DMS 273 (cell line): ENCODE measurements around the gene KRTAP5-6.

Experiments used
- DNase-seq: peaks from one replicate; lab custom pipeline; 2025; ENCODE audit not compliant: unreplicated experiment; lab: John Stamatoyannopoulos, UW

KRTAP5-6 gene

DNA sequence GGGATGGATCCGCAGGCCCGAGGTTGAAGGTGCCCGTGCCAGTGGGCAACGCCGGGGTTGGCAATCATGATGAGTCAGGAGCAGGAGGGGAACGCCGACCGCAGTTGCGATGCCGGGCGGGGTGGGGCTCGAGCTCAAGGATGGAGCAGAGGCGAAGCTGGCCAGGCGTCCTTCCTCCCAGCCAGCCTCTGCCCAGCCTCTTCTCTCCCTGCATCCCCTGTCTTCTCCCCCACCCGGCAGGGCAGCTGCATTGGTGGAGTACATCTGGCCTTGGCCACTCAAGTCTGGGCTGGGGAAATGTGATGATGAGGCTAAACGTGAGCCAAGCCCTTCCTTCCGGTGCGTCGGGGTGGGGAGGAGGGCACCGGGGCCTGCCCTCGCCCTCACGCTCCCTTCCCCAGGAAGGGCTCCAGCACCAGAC, 49.5 kb downstream of the KRTAP5-6 start:
- no peak for DNase-seq

DNA sequence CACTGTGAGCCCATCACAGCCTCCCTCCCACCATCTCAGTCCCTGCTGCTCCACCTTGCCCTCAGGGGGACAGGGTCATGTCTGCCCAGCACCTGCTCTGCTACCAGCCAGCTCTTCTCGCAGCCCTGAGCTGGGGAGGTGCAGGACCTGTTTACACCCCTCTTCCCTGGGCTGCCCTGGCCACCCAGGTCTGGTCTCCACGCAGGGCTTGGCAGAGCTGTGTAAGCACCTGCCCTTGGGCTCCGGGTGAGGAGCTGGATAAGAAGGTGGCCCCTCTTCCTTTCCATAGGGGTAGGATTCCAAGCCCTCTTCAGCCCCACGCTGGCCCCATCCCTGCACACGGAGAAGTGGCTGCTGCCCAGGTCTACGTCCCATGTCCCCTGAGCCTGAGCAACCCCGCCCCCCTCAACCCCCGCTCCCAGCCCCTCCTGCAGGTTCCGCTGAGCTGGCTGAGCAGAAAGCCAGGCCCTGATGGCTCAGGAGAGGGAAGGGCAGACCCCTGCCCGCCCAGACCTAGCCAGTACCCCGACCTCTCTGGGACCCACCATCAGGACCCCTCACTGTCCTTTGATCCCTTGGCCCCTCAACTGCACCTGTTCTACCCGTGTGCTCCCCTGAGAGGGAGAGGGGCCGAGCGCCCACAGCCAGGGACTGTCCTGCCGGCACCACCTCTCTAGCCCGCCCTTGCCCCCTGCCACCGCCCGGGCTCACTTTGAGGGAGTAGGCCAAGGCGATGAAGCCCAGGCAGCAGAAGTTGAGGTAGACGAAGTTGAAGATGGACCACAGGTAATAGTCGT, 50.2 kb downstream of the KRTAP5-6 start:
- no peak for DNase-seq
